NCI-H1105 (cell line): ENCODE data around the gene SORD.

Experiments used
- DNase-seq: peaks from one replicate; lab custom pipeline; 2025; lab: John Stamatoyannopoulos, UW

The SORD gene

DNA sequence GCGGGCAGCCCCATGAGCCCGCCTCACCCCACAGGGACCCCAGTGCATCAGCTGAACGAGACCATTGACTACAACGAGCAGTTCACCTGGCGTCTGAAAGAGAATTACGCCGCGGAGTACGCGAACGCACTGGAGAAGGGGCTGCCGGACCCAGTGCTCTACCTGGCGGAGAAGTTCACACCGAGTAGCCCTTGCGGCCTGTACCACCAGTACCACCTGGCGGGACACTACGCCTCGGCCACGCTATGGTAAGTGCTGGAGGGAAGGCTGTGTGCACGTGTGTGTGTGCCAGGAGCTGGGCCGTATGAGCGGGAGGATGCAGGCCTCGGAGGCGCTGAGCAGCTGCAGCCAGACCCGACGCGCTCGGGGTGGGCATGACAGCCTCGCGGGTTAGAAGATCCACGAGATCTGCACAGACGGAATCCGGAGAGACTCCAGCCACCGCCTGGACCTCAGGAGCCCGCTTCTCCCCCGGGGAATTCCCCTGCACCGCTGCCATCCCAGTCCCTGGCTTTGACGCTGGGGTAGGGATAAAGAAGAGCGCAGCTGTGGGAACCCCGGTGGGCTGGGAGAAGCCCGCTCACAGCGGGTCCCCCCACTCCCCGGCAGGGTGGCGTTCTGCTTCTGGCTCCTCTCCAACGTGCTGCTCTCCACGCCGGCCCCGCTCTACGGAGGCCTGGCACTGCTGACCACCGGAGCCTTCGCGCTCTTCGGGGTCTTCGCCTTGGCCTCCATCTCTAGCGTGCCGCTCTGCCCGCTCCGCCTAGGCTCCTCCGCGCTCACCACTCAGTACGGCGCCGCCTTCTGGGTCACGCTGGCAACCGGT is 93.7 kb downstream of the SORD start:
- DNase-seq: no peak

- DNase-seq: no peak
Observed at GRCh38 chr15:45117308-45118130, 94.5 kb downstream of the SORD start.

- DNase-seq: peak; percentile 69
Observed at GRCh38 chr15:45118131-45118588, 95.2 kb downstream of the SORD start.

- no peak for DNase-seq
Observed at GRCh38 chr15:45118996-45119395, 96.0 kb downstream of the SORD start.

- no peak for DNase-seq
Observed at GRCh38 chr15:45120081-45120972, 97.3 kb downstream of the SORD start.

DNA sequence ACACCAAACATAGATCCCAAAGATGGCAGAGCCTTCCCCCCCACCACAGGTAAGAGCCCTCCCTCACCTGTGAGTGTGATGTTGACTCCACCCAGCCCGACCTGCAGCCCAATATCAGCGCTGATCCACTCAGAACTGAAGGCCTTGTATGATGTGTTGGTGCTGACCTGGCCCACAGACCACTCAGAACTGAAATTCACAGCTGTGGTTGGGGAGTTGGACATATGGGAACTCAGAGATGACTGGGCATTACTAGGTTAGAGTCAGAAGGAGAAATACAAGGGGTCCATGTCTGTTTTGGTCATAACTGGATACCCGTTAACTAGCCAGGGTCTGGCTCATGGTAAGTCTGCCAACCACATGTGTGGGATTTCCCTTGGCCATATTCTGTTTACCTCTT is 98.0 kb downstream of the SORD start:
- DNase-seq: no peak

- no peak for DNase-seq
Observed at GRCh38 chr15:45121706-45122417, 98.9 kb downstream of the SORD start.

DNA sequence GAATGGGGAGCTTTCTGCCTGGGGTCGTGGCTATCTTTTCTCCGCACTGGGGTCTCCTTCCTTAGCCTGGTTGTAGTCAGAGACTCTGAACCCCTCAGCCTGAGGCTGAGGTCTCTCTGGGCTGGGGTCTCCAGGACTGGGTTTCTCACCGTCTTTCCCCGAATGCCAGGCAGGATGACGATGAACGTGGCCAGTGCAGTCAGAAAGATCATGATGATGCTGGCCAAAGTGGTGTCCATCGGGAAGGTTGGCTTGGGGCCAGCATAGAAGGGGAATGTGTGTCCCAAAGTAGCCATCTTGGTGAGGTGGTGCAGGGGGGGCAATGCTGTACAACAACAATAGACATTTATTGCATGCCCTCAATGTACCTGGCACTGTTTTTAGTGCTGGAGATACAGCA is 99.7 kb downstream of the SORD start:
- no peak for DNase-seq

GRCh38 chr15:45123397-45123796 is 100.4 kb downstream of the SORD start:
- DNase-seq: no peak

GRCh38 chr15:45126535-45127158 is 103.7 kb downstream of the SORD start:
- DNase-seq: no peak
